ENCODE results near the gene GPC5. TPM values are rescaled to one million over a fixed set of nuclear protein-coding genes. Genes with fewer than 3 reads are reported as not detected.

GPC5 gene
- total RNA-seq, 1 experiment from 2014 or later, result 0.15 TPM

GRCh38 chr13:92530364-92530763 is 1131.9 kb downstream of the GPC5 start:
- H3K79me1 ChIP-seq (ENCODE audit: insufficient read depth, low read depth, low read length, poor library complexity, severe bottlenecking), result no peaks in the 10 kb centered on the region
- H3K36me3 Mint-ChIP-seq (ENCODE audit: insufficient read depth in 1 of 3, low read depth in 3 of 3), result no peaks in the 10 kb centered on the region
- WGBS (ENCODE audit: extremely low coverage, insufficient read length, low lambda C conversion rate), result no CpG with 5 or more reads among the region's 3 CpGs
- no peaks in the 10 kb centered on the region for H3K9me3 ChIP-seq (ENCODE audit: control insufficient read depth, low read depth, low read length)
- H3K4me2 ChIP-seq (ENCODE audit: insufficient read depth, insufficient read length, low read length), result no peak overlapping the region
- H3K4me1 Mint-ChIP-seq, result no peaks in the 10 kb centered on the region
- H3K79me2 ChIP-seq (ENCODE audit: insufficient read depth, low read length), result no peaks in the 10 kb centered on the region
- H4K8ac ChIP-seq (replicated peaks; ENCODE audit: insufficient read length, low read depth, low read length), result no peak overlapping the region
- H3K23me2 ChIP-seq (ENCODE audit: insufficient read length, low read depth, low read length, poor library complexity, severe bottlenecking), result no peaks in the 10 kb centered on the region
- no peak overlapping the region for H3K4me3 Mint-ChIP-seq
- no peaks in the 10 kb centered on the region for H3K27me3 ChIP-seq (ENCODE audit: insufficient read depth, low read length)
- no peak overlapping the region for H2AK5ac ChIP-seq (ENCODE audit: insufficient read length, low read length)
- no peak overlapping the region for H2BK15ac ChIP-seq (ENCODE audit: low read depth, low read length)
- no peak overlapping the region for H2BK12ac ChIP-seq (ENCODE audit: insufficient read length, low read depth, low read length)
- no peaks in the 10 kb centered on the region for H4K20me1 ChIP-seq (ENCODE audit: control insufficient read depth, insufficient read depth, insufficient read length)
- H2BK5ac ChIP-seq (ENCODE audit: insufficient read length, low read length), result no peak overlapping the region
- H3K9ac ChIP-seq (ENCODE audit: extremely low read depth, insufficient read length, low read length), result no peak overlapping the region
- H4K91ac ChIP-seq (ENCODE audit: insufficient read length, low read depth, low read length), result no peak overlapping the region
- H3K4me1 ChIP-seq (ENCODE audit: insufficient read depth, low read length), result no peaks in the 10 kb centered on the region
- no peak overlapping the region for H3K4ac ChIP-seq (ENCODE audit: low read depth, low read length)
- H3K18ac ChIP-seq (ENCODE audit: insufficient read length, low read depth, low read length), result no peak overlapping the region
- H2BK120ac ChIP-seq (ENCODE audit: low read depth, low read length, poor library complexity, severe bottlenecking), result no peak overlapping the region
- no peak overlapping the region for H2BK20ac ChIP-seq (ENCODE audit: low read depth, low read length, poor library complexity, severe bottlenecking)
- no peak for TF ChIP-seq CTCF (conservative IDR thresholded peaks at IDR 0.05)
- H3K9me3 Mint-ChIP-seq, result no peaks in the 10 kb centered on the region
- no peak overlapping the region for H3K14ac ChIP-seq (ENCODE audit: insufficient read depth, low read length)
- no peak overlapping the region for H3K23ac ChIP-seq (ENCODE audit: insufficient read length, low read depth, low read length)
- no peak overlapping the region for H4K5ac ChIP-seq (ENCODE audit: insufficient read length, low read depth, low read length)
- H3K56ac ChIP-seq (ENCODE audit: insufficient read length, low read depth, low read length), result no peak overlapping the region
- no peak overlapping the region for H2AFZ ChIP-seq (ENCODE audit: low read length)
- no peaks in the 10 kb centered on the region for H3K27me3 Mint-ChIP-seq (ENCODE audit: low read depth)
- peak overlapping the region in 1 of 3 experiments; percentile 37; a peak in 1 of 7 replicates for H3K27ac Mint-ChIP-seq
- no peak overlapping the region for H3T11ph ChIP-seq (ENCODE audit: low read length)
- DNase-seq, result no peak
- no peak overlapping the region for H3K27ac ChIP-seq (ENCODE audit: insufficient read length, low read depth, low read length)

All from H9 (cell line).